GM12891 (cell line): Measurements from ENCODE around the gene GDF9.

Experiments used
- DNase-seq: peaks from one replicate; pipeline ENCODE4 v3.0.0; 2011; ENCODE audit warnings: low spot score; ENCODE audit not compliant: insufficient read length
- FAIRE-seq: peaks from 2 replicates; lab custom pipeline; 2011; peaks lifted over from hg19 to GRCh38; lab: Jason Lieb, UNC
- PAX5 ChIP-seq: IDR thresholded peaks from 2 replicates; pipeline ENCODE4 v1.6.1; 2011; ENCODE audit warnings: low read length, moderate library complexity, mild to moderate bottlenecking; ENCODE audit not compliant: insufficient read depth, severe bottlenecking
- POLR2A ChIP-seq: IDR thresholded peaks from 2 replicates; pipeline ENCODE4 v1.6.1; 2011; ENCODE audit warnings: low read depth, low read length, control low read depth
- POLR2AphosphoS5 ChIP-seq: IDR thresholded peaks from 2 replicates; pipeline ENCODE4 v1.6.1; 2011; ENCODE audit warnings: low read depth, low read length, control low read depth
- POU2F2 ChIP-seq: IDR thresholded peaks from 2 replicates; pipeline ENCODE4 v1.6.1; 2011; ENCODE audit warnings: low read depth, mild to moderate bottlenecking, control low read depth, low read length, moderate library complexity
- SPI1 ChIP-seq: IDR thresholded peaks from 2 replicates; pipeline ENCODE4 v1.6.1; 2011; ENCODE audit warnings: low read depth, low read length, control low read depth
- TAF1 ChIP-seq: IDR thresholded peaks from 2 replicates; pipeline ENCODE4 v1.6.1; 2011; ENCODE audit warnings: low read depth, low read length, control low read depth

The GDF9 gene

GRCh38 chr5:132821791-132822190, 44.5 kb downstream of the GDF9 start:
- TF ChIP-seq SPI1: no peak
- TF ChIP-seq POLR2A: no peak
- no peak for TF ChIP-seq TAF1
- no peak for TF ChIP-seq POLR2AphosphoS5
- FAIRE-seq (peak; percentile 5), DNase-seq (no peak)

- DNase-seq (no peak), FAIRE-seq (no peak)
- TF ChIP-seq POLR2A (no peak), SPI1 (no peak), POLR2AphosphoS5 (no peak), POU2F2 (no peak), PAX5 (no peak), TAF1 (no peak)
Measured at GRCh38 chr5:132821350-132821749, 44.9 kb downstream of the GDF9 start.

- no peak for TF ChIP-seq SPI1
- 0 out of 2 replicates have a peak, but pooled peaks have one; percentile 35 for TF ChIP-seq POU2F2
- TF ChIP-seq TAF1: no peak
- DNase-seq: peak; percentile 84
- peak; percentile 97 for FAIRE-seq
Measured at GRCh38 chr5:132820162-132820754, 46.0 kb downstream of the GDF9 start.

- TF ChIP-seq POLR2AphosphoS5 (no peak), POLR2A (no peak), POU2F2 (no peak), SPI1 (no peak), PAX5 (no peak), TAF1 (no peak)
- DNase-seq: no peak
Measured at GRCh38 chr5:132819468-132819867, 46.8 kb downstream of the GDF9 start.

GRCh38 chr5:132817011-132817410, 49.3 kb downstream of the GDF9 start:
- no peak for DNase-seq
- no peak for TF ChIP-seq POLR2A
- TF ChIP-seq POLR2AphosphoS5: no peak
- TF ChIP-seq TAF1: no peak
- TF ChIP-seq SPI1: no peak
- no peak for TF ChIP-seq PAX5
- no peak for TF ChIP-seq POU2F2
- no peak for FAIRE-seq

More at GRCh38 chr5:132819468-132819867, 46.8 kb downstream of the GDF9 start:
- FAIRE-seq: peak; percentile 31

GRCh38 chr5:132816554-132816953, 49.7 kb downstream of the GDF9 start:
- DNase-seq: no peak
- TF ChIP-seq PAX5: no peak
- FAIRE-seq: no peak

- no peak for DNase-seq
- no peak for FAIRE-seq
- no peak for TF ChIP-seq SPI1
- no peak for TF ChIP-seq PAX5
- no peak for TF ChIP-seq TAF1
- no peak for TF ChIP-seq POLR2A
- no peak for TF ChIP-seq POU2F2
- no peak for TF ChIP-seq POLR2AphosphoS5
Measured at GRCh38 chr5:132816083-132816482, 50.2 kb downstream of the GDF9 start.

GRCh38 chr5:132815454-132815853, 50.8 kb downstream of the GDF9 start:
- TF ChIP-seq POU2F2 (no peak), POLR2AphosphoS5 (no peak), SPI1 (no peak), TAF1 (no peak), PAX5 (no peak), POLR2A (no peak)
- no peak for FAIRE-seq
- no peak for DNase-seq

- no peak for TF ChIP-seq POLR2AphosphoS5
- TF ChIP-seq PAX5: no peak
- no peak for TF ChIP-seq SPI1
- TF ChIP-seq POU2F2: no peak
- TF ChIP-seq TAF1: no peak
- no peak for TF ChIP-seq POLR2A
- FAIRE-seq: no peak
- DNase-seq: no peak
Measured at GRCh38 chr5:132814503-132815294, 51.6 kb downstream of the GDF9 start.

- peak; percentile 13 for FAIRE-seq
- TF ChIP-seq POU2F2: no peak
- no peak for TF ChIP-seq SPI1
- TF ChIP-seq POLR2AphosphoS5: no peak
- TF ChIP-seq POLR2A: no peak
- TF ChIP-seq PAX5: no peak
- TF ChIP-seq TAF1: no peak
- DNase-seq: no peak
Measured at GRCh38 chr5:132813599-132814502, 52.4 kb downstream of the GDF9 start.
